H9 (cell line): ENCODE results near the gene IL3RA. TPM values are rescaled to one million over a fixed set of nuclear protein-coding genes. Genes with fewer than 3 reads are reported as not detected.

Source experiments
- DNase-seq: peaks from one replicate; pipeline ENCODE4 v3.0.0-alpha.2; 2017
- H2AFZ ChIP-seq: one replicate; pipeline ENCODE4 v1.6.1; 2013; ENCODE audit warnings: mild to moderate bottlenecking, low read length, control low read depth, moderate library complexity
- H2AK5ac ChIP-seq: 2 replicates; pipeline ENCODE4 v1.6.1; 2013; ENCODE audit warnings: low read length, control low read depth, mixed read lengths; ENCODE audit not compliant: insufficient read length
- H2BK120ac ChIP-seq: one replicate; pipeline ENCODE4 v1.6.1; 2013; ENCODE audit warnings: low read depth, mild to moderate bottlenecking, low read length, control low read depth, inconsistent platforms; ENCODE audit not compliant: poor library complexity, severe bottlenecking
- H2BK12ac ChIP-seq: 2 replicates; pipeline ENCODE4 v1.6.1; 2013; ENCODE audit warnings: low read length, control low read depth, mixed read lengths, low read depth; ENCODE audit not compliant: insufficient read length
- H2BK15ac ChIP-seq: 2 replicates; pipeline ENCODE4 v1.6.1; 2013; ENCODE audit warnings: low read depth, low read length, control low read depth
- H2BK20ac ChIP-seq: one replicate; pipeline ENCODE4 v1.6.1; 2013; ENCODE audit warnings: low read depth, mild to moderate bottlenecking, low read length, control low read depth, inconsistent platforms; ENCODE audit not compliant: poor library complexity, severe bottlenecking
- H2BK5ac ChIP-seq: 2 replicates; pipeline ENCODE4 v1.6.1; 2013; ENCODE audit warnings: low read length, control low read depth, mixed read lengths; ENCODE audit not compliant: insufficient read length
- H3K14ac ChIP-seq: 2 replicates; pipeline ENCODE4 v1.6.1; 2013; ENCODE audit warnings: low read length, control low read depth; ENCODE audit not compliant: insufficient read depth
- H3K18ac ChIP-seq: 2 replicates; pipeline ENCODE4 v1.6.1; 2013; ENCODE audit warnings: low read depth, mild to moderate bottlenecking, mixed read lengths, low read length, control low read depth; ENCODE audit not compliant: insufficient read length
- H3K23ac ChIP-seq: 2 replicates; pipeline ENCODE4 v1.6.1; 2013; ENCODE audit warnings: low read length, control low read depth, mixed read lengths, low read depth; ENCODE audit not compliant: insufficient read length
- H3K23me2 ChIP-seq: 2 replicates; pipeline ENCODE4 v1.6.1; 2013; ENCODE audit warnings: low read depth, mild to moderate bottlenecking, mixed read lengths, low read length, control low read depth; ENCODE audit not compliant: insufficient read length, poor library complexity, severe bottlenecking
- H3K27ac ChIP-seq: 2 replicates; pipeline ENCODE4 v1.5.1; 2013; ENCODE audit warnings: low read length, control low read depth, mixed read lengths, low read depth; ENCODE audit not compliant: insufficient read length
- H3K27me3 ChIP-seq: 2 replicates; pipeline ENCODE4 v1.6.1; 2013; ENCODE audit warnings: low read length, control low read depth, inconsistent platforms; ENCODE audit not compliant: insufficient read depth
- H3K4ac ChIP-seq: 2 replicates; pipeline ENCODE4 v1.6.1; 2013; ENCODE audit warnings: low read depth, mild to moderate bottlenecking, control low read depth, inconsistent platforms, low read length, moderate library complexity
- H3K4me1 ChIP-seq: 2 replicates; pipeline ENCODE4 v1.6.1; 2013; ENCODE audit warnings: low read length, control low read depth, inconsistent platforms; ENCODE audit not compliant: insufficient read depth
- H3K4me2 ChIP-seq: 2 replicates; pipeline ENCODE4 v1.6.1; 2013; ENCODE audit warnings: low read length, control low read depth, mixed read lengths; ENCODE audit not compliant: insufficient read length, insufficient read depth
- H3K56ac ChIP-seq: 2 replicates; pipeline ENCODE4 v1.6.1; 2013; ENCODE audit warnings: low read depth, mild to moderate bottlenecking, mixed read lengths, low read length, control low read depth; ENCODE audit not compliant: insufficient read length
- H3K79me1 ChIP-seq: 2 replicates; pipeline ENCODE4 v1.6.1; 2013; ENCODE audit warnings: low read depth, mild to moderate bottlenecking, moderate library complexity, low read length, control low read depth, inconsistent platforms; ENCODE audit not compliant: insufficient read depth, poor library complexity, severe bottlenecking
- H3K79me2 ChIP-seq: 2 replicates; pipeline ENCODE4 v1.6.1; 2013; ENCODE audit warnings: low read length, control low read depth, inconsistent platforms; ENCODE audit not compliant: insufficient read depth
- H3K9ac ChIP-seq: 2 replicates; pipeline ENCODE4 v1.6.1; 2013; ENCODE audit warnings: low read length, control low read depth, mixed read lengths; ENCODE audit not compliant: insufficient read length; ENCODE audit errors: extremely low read depth
- H3K9me3 ChIP-seq: one replicate; pipeline ENCODE4 v1.6.1; 2013; ENCODE audit warnings: low read depth, low read length, inconsistent platforms; ENCODE audit not compliant: control insufficient read depth
- H3T11ph ChIP-seq: one replicate; pipeline ENCODE4 v1.6.1; 2013; ENCODE audit warnings: mild to moderate bottlenecking, low read length, control low read depth, inconsistent platforms
- H4K20me1 ChIP-seq: one replicate; pipeline ENCODE4 v1.6.1; 2013; ENCODE audit not compliant: control insufficient read depth, insufficient read length, insufficient read depth
- H4K5ac ChIP-seq: 2 replicates; pipeline ENCODE4 v1.6.1; 2013; ENCODE audit warnings: low read depth, mild to moderate bottlenecking, mixed read lengths, low read length, control low read depth; ENCODE audit not compliant: insufficient read length
- H4K8ac ChIP-seq: replicated peaks from 2 replicates; pipeline ENCODE4 v1.6.1; 2013; ENCODE audit warnings: low read length, control low read depth, mixed read lengths, low read depth; ENCODE audit not compliant: insufficient read length
- H4K91ac ChIP-seq: 2 replicates; pipeline ENCODE4 v1.6.1; 2013; ENCODE audit warnings: low read depth, mild to moderate bottlenecking, moderate library complexity, mixed read lengths, low read length, control low read depth; ENCODE audit not compliant: insufficient read length
- H3K27ac Mint-ChIP-seq, 3 experiments: 2 replicates in 2 of 3; 3 replicates in 1 of 3; pipeline ENCODE4 v1.8.0; 2020 to 2021; ENCODE audit warnings: mixed read lengths in 3 of 3, mild to moderate bottlenecking in 1 of 3, moderate library complexity in 1 of 3
- H3K27me3 Mint-ChIP-seq: 2 replicates; pipeline ENCODE4 v1.8.0; 2021; ENCODE audit warnings: low read depth, mild to moderate bottlenecking, moderate library complexity, mixed read lengths
- H3K36me3 Mint-ChIP-seq, 3 experiments: 2 replicates in 2 of 3; 3 replicates in 1 of 3; pipeline ENCODE4 v1.8.0; 2020 to 2021; ENCODE audit warnings: low read depth in 3 of 3, mixed read lengths in 3 of 3; ENCODE audit not compliant: insufficient read depth in 1 of 3
- H3K4me1 Mint-ChIP-seq, 2 experiments: 2 replicates each; pipeline ENCODE4 v1.8.0; 2020; ENCODE audit warnings: mixed read lengths in 2 of 2
- H3K4me3 Mint-ChIP-seq, 2 experiments: 2 replicates in 1 of 2; 3 replicates in 1 of 2; pipeline ENCODE4 v1.8.0; 2020 to 2021; ENCODE audit warnings: mild to moderate bottlenecking in 2 of 2, mixed read lengths in 2 of 2, moderate library complexity in 1 of 2
- H3K9me3 Mint-ChIP-seq, 2 experiments: 2 replicates in 1 of 2; 3 replicates in 1 of 2; pipeline ENCODE4 v1.8.0; 2020; ENCODE audit warnings: mild to moderate bottlenecking in 2 of 2, mixed read lengths in 2 of 2, moderate library complexity in 1 of 2
- CTCF ChIP-seq: fragments of 200-600 bp; sonication (generic); conservative IDR thresholded peaks from 3 replicates; pipeline ENCODE4 v1.8.0; 2021; ENCODE audit warnings: antibody characterized with exemption, mild to moderate bottlenecking
- total RNA-seq: library from RNA; stranded (reverse); gene quantifications from 2 replicates; pipeline ENCODE4 v1.2.1, GENCODE V29; 2021

Gene IL3RA
- total RNA-seq, 1 experiment from 2014 or later, result 0.24 TPM

GRCh38 chrX:1407035-1407434 is 70.5 kb downstream of the IL3RA start:
- Histone ChIP-seq H3K4ac (no peak overlapping the region), H3K79me1 (no peaks in the 10 kb centered on the region), H2BK120ac (no peak overlapping the region), H3K23ac (no peak overlapping the region), H4K8ac (no peak overlapping the region), H3K23me2 (no peaks in the 10 kb centered on the region), H4K20me1 (no peaks in the 10 kb centered on the region), H3K27me3 (no peaks in the 10 kb centered on the region), H2BK5ac (no peak overlapping the region), H2BK20ac (no peak overlapping the region), H3K4me1 (no peaks in the 10 kb centered on the region), H3T11ph (no peak overlapping the region), H3K56ac (no peak overlapping the region), H2AK5ac (no peak overlapping the region), H3K9me3 (no peaks in the 10 kb centered on the region), H3K4me2 (no peak overlapping the region), H4K5ac (no peak overlapping the region), H2AFZ (no peak overlapping the region), H3K14ac (no peak overlapping the region), H3K18ac (no peak overlapping the region), H3K9ac (no peak overlapping the region), H2BK12ac (no peak overlapping the region), H3K79me2 (no peaks in the 10 kb centered on the region), H4K91ac (no peak overlapping the region), H2BK15ac (no peak overlapping the region), H3K27ac (no peak overlapping the region)
- Mint-ChIP-seq H3K9me3 (no peaks in the 10 kb centered on the region), H3K27ac (no peak overlapping the region), H3K36me3 (peaks cover 1 to 17% (median 13%) of the 10 kb centered on the region in 3 experiments; a peak in 6 of 7 replicates), H3K4me3 (no peak overlapping the region), H3K27me3 (no peaks in the 10 kb centered on the region), H3K4me1 (no peaks in the 10 kb centered on the region)
- TF ChIP-seq CTCF, result no peak
- DNase-seq, result no peak
